ENCODE data around the gene WDR89. TPM values are rescaled to one million over a fixed set of nuclear protein-coding genes. Genes with fewer than 3 reads are reported as not detected.

Gene WDR89, protein sequence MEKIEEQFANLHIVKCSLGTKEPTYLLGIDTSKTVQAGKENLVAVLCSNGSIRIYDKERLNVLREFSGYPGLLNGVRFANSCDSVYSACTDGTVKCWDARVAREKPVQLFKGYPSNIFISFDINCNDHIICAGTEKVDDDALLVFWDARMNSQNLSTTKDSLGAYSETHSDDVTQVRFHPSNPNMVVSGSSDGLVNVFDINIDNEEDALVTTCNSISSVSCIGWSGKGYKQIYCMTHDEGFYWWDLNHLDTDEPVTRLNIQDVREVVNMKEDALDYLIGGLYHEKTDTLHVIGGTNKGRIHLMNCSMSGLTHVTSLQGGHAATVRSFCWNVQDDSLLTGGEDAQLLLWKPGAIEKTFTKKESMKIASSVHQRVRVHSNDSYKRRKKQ
- total RNA-seq = 10 to 100 TPM in 2 of 4 donors, 1 to 10 TPM in 2; 5.9 to 18.8 (median 12.5) TPM

DNA sequence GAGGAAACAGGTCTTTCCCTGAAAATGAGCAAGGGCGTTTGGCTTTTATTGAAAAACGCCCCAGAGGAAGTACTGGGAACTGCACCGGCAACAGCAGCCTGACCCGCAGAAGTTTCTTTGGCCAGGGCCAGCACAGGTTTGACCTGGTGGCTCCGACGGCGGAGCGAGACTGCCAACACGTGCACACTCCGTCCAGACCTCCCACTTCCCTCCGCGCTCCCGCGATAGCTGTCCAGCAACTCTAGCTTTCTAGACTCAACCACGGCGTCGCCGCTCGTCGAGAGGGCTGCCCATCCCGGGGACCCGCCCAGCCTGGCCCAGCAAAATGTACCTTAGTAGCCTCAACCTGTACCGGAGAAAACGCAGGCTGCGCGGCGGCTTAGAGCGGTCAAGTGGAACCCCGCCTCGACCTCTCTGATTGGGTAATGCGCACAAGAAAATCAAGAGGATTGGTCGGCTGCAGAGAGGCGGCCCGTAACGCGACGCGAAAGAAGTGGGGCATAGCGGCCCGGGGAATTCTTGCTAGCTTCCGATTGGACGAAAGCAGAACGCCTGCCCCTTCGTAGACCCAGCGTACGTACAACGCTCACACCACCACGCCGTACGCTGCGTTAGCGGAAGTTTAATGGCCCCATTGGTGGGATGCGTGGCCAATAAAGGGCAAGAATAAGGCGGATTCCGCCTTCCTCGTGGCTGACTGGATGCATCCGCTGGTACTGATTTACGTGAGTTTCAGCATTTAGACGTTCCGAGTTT, at the start of gene WDR89:
WDR89 (minus strand) TSS at position 399 of the 756 bp plus-strand sequence. CDS start 41,929 bp downstream, outside the sequence.
- ATAC-seq = peak; percentile 98
- peak in 1 of 2 donors; percentile 39 for TF ChIP-seq POLR2A (IDR thresholded peaks at IDR 0.05)
- TF ChIP-seq POLR2AphosphoS5 (IDR thresholded peaks at IDR 0.05) = peak; percentile 69
- no peak for TF ChIP-seq EP300 (IDR thresholded peaks at IDR 0.05)
- TF ChIP-seq, protein P1, sequence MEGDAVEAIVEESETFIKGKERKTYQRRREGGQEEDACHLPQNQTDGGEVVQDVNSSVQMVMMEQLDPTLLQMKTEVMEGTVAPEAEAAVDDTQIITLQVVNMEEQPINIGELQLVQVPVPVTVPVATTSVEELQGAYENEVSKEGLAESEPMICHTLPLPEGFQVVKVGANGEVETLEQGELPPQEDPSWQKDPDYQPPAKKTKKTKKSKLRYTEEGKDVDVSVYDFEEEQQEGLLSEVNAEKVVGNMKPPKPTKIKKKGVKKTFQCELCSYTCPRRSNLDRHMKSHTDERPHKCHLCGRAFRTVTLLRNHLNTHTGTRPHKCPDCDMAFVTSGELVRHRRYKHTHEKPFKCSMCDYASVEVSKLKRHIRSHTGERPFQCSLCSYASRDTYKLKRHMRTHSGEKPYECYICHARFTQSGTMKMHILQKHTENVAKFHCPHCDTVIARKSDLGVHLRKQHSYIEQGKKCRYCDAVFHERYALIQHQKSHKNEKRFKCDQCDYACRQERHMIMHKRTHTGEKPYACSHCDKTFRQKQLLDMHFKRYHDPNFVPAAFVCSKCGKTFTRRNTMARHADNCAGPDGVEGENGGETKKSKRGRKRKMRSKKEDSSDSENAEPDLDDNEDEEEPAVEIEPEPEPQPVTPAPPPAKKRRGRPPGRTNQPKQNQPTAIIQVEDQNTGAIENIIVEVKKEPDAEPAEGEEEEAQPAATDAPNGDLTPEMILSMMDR (IDR thresholded peaks at IDR 0.05) = peak; percentile 53 to 93 (median 84)
- no peaks in the 10 kb centered on the region for H3K27me3 ChIP-seq
- no peaks in the 10 kb centered on the region for H3K36me3 ChIP-seq
- WGBS, 2 donors (ENCODE audit: low coverage in 1 of 2) = 0% methylated on average over 11 to 18 of the region's 60 CpGs
- no peaks in the 10 kb centered on the region for H3K9me3 ChIP-seq
- H3K4me1 ChIP-seq = peaks cover 0 to 19% (median 5%) of the 10 kb centered on the region in 3 donors
- H3K4me3 ChIP-seq = peak within 1 kb of the TSS; percentile 53 to 66
- H3K27ac ChIP-seq = peak within 1 kb of the TSS; percentile 82 to 95 (median 94)

DNA sequence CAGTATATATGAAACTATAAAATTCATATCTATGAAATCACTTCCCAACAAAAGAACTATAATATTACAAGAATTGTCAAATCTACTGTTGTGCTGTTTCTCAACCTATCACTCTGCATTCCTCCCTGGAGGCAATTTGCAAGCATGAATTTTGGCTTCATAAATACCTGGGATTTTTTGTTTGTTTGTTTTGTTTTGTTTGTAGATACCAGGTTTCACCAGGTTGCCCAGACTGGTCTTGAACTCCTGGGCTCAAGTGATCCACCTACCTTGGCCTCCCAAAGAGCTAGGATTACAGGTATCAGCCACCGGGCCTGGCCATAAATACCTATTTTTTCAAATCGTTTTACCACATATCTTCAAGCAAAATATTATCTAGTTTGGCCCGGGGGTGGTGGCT, 47.5 kb upstream of the WDR89 start:
- Histone ChIP-seq H3K4me3 (no peak overlapping the region), H3K27ac (no peak overlapping the region), H3K9me3 (no peaks in the 10 kb centered on the region), H3K36me3 (peaks cover 0 to 21% of the 10 kb centered on the region in 2 donors), H3K27me3 (no peaks in the 10 kb centered on the region), H3K4me1 (no peaks in the 10 kb centered on the region)
- no peak for ATAC-seq
- TF ChIP-seq POLR2A (IDR thresholded peaks at IDR 0.05) = no peak
- no peak for TF ChIP-seq POLR2AphosphoS5 (IDR thresholded peaks at IDR 0.05)
- no peak for TF ChIP-seq EP300 (IDR thresholded peaks at IDR 0.05)
- TF ChIP-seq, protein P1 (IDR thresholded peaks at IDR 0.05) = no peak
- WGBS, 2 donors (ENCODE audit: low coverage in 1 of 2) = 60 to 78% methylated on average over 1 to 3 of the region's 3 CpGs

DNA sequence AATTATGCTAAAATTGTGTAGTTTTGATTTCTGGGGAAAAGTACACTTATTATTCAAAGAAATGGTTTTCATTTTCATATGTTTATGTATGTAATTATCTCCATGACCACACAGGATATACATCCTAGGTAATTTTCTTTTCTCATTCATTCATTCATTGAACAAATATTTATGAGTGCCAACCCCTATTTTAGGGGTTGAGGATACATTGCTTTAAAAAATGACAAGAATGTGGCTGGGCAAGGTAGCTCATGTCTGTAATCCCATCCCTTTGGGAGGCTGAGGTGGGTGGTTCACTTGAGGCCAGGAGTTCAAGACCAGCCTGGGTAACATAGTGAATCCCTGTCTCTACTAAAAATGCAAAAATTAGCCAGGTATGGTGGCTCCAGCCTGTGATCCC, 45.3 kb upstream of the WDR89 start:
- no peaks in the 10 kb centered on the region for H3K9me3 ChIP-seq
- H3K27me3 ChIP-seq = no peaks in the 10 kb centered on the region
- no peak for ATAC-seq
- TF ChIP-seq POLR2AphosphoS5 (IDR thresholded peaks at IDR 0.05) = no peak
- TF ChIP-seq POLR2A (IDR thresholded peaks at IDR 0.05) = no peak
- TF ChIP-seq EP300 (IDR thresholded peaks at IDR 0.05) = no peak
- TF ChIP-seq, protein P1 (IDR thresholded peaks at IDR 0.05) = no peak
- no peak overlapping the region for H3K27ac ChIP-seq
- H3K36me3 ChIP-seq = peaks cover 0 to 18% of the 10 kb centered on the region in 2 donors
- H3K4me1 ChIP-seq = no peaks in the 10 kb centered on the region
- H3K4me3 ChIP-seq = no peak overlapping the region

DNA sequence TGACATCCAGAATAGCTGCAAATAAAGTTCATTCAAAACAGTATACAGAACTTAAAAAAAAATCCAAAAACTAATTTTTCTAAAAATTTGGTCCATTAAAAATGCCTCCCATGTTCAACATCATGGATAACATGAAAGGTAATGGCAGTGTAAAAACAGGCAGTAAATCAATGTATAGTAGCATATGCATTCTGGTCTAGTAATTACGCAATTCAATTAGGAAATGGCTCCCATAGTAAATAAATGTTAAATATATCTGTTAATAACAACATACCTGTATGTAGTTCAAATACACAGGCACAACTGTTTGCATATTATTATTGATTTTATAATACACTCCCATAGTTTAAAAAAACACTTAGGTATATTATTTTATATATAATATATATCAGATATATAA, 43.7 kb upstream of the WDR89 start:
- ATAC-seq = no peak
- Histone ChIP-seq H3K36me3 (peaks cover 0 to 18% of the 10 kb centered on the region in 2 donors), H3K4me1 (no peaks in the 10 kb centered on the region), H3K9me3 (no peaks in the 10 kb centered on the region), H3K27ac (no peak overlapping the region), H3K4me3 (no peak overlapping the region), H3K27me3 (no peaks in the 10 kb centered on the region)
- WGBS, 2 donors (ENCODE audit: low coverage in 1 of 2) = 95 to 100% methylated on average over 1 of the region's 1 CpG
- no peak for TF ChIP-seq EP300 (IDR thresholded peaks at IDR 0.05)
- TF ChIP-seq POLR2A (IDR thresholded peaks at IDR 0.05) = no peak
- no peak for TF ChIP-seq POLR2AphosphoS5 (IDR thresholded peaks at IDR 0.05)
- TF ChIP-seq, protein P1 (IDR thresholded peaks at IDR 0.05) = no peak
